K562 (cell line): ENCODE measurements around the gene ZC3HAV1L. TPM values are rescaled to one million over a fixed set of nuclear protein-coding genes. Genes with fewer than 3 reads are reported as not detected.

Experiments used
- ATAC-seq: fragments of 200-7000 bp; cut with Tn5 transposase; 3 replicates; pipeline ENCODE4 v1.9.1; 2020; ENCODE audit warnings: moderate library complexity
- BruUV-seq: library from RNA; stranded (reverse); fragments of 400-500 nt; replicated peaks from 2 replicates; lab custom pipeline; 2021; lab: Mats Ljungman, UMichigan
- CTCF ChIA-PET: fragments of 300-600 bp; formaldehyde crosslinking; extraction: SDS; loops from one replicate; lab custom pipeline; 2021; ENCODE audit warnings: low intra/inter-chr PET ratio; lab: Yijun Ruan, JAX
- POLR2A ChIA-PET: fragments of 300-600, 350-650 bp; sonication (Branson Sonifier 250); formaldehyde crosslinking; extraction: SDS; loops from one replicate; lab custom pipeline; 2021; ENCODE audit warnings: antibody characterized with exemption, inconsistent platforms; lab: Yijun Ruan, JAX
- DNase-seq, 4 experiments: peaks; one replicate each; pipeline versions ENCODE4 v3.0.0 to v3.0.0-alpha.2; 2011 to 2018; ENCODE audit warnings: low spot score in 3 of 4, mixed read lengths in 3 of 4; ENCODE audit errors: extremely low read depth in 1 of 4
- FAIRE-seq: peaks from 2 replicates; lab custom pipeline; 2011; peaks lifted over from hg19 to GRCh38; lab: Jason Lieb, UNC
- H2AFZ ChIP-seq: 2 replicates; pipeline ENCODE4 v1.6.0; 2011; ENCODE audit warnings: low read depth, low read length, control low read depth, inconsistent platforms
- H3K27ac ChIP-seq: fragments of 200-600 bp; 3 replicates; pipeline ENCODE4 v1.8.0; 2011; ENCODE audit warnings: low read depth, mild to moderate bottlenecking, control low read depth, inconsistent platforms, low read length, moderate library complexity, mixed read lengths; ENCODE audit errors: extremely low read depth
- H3K27me3 ChIP-seq, 2 experiments: fragments of 300-600 bp in 1 of 2; 2 replicates in 1 of 2; 3 replicates in 1 of 2; pipeline versions ENCODE4 v1.6.0 to v1.8.0; 2011; ENCODE audit warnings: inconsistent platforms in 2 of 2, low read length in 2 of 2, mild to moderate bottlenecking in 1 of 2, mixed read lengths in 1 of 2, moderate library complexity in 1 of 2; ENCODE audit not compliant: control insufficient read depth in 2 of 2, insufficient read depth in 2 of 2
- H3K36me3 ChIP-seq: fragments of 300-600 bp; 3 replicates; pipeline ENCODE4 v1.8.0; 2011; ENCODE audit warnings: mild to moderate bottlenecking, low read length, inconsistent platforms; ENCODE audit not compliant: control insufficient read depth, insufficient read depth
- H3K4me1 ChIP-seq, 2 experiments: fragments of 200-600 bp in 1 of 2; replicated peaks in 1 of 2; 2 replicates in 1 of 2; 3 replicates in 1 of 2; pipeline versions ENCODE4 v1.5.1 to v1.8.0; 2011; ENCODE audit warnings: inconsistent platforms in 2 of 2, low read length in 2 of 2, mild to moderate bottlenecking in 1 of 2, mixed read lengths in 1 of 2, moderate library complexity in 1 of 2; ENCODE audit not compliant: control insufficient read depth in 2 of 2, insufficient read depth in 2 of 2
- H3K4me2 ChIP-seq: 2 replicates; pipeline ENCODE4 v1.6.1; 2011; ENCODE audit warnings: low read length, control low read depth, inconsistent platforms, mixed read lengths; ENCODE audit not compliant: insufficient read depth
- H3K4me3 ChIP-seq: fragments of 200-600 bp; sonication (generic), shearing (Covaris generic); 2 replicates; pipeline ENCODE4 v1.5.1; 2016; ENCODE audit warnings: control low read depth, inconsistent platforms
- H3K79me2 ChIP-seq: fragments of 200-600 bp; 3 replicates; pipeline ENCODE4 v1.8.0; 2011; ENCODE audit warnings: low read length, inconsistent platforms; ENCODE audit not compliant: control insufficient read depth, insufficient read depth
- H3K9ac ChIP-seq, 2 experiments: 2 replicates each; pipeline versions ENCODE4 v1.6.0 to v1.6.1; 2011; ENCODE audit warnings: low read depth in 2 of 2, low read length in 2 of 2, control low read depth in 1 of 2, inconsistent platforms in 1 of 2, mild to moderate bottlenecking in 1 of 2, mixed read lengths in 1 of 2; ENCODE audit not compliant: insufficient read depth in 1 of 2
- H3K9me1 ChIP-seq: one replicate; pipeline ENCODE4 v1.6.0; 2011; ENCODE audit warnings: inconsistent platforms, mild to moderate bottlenecking, low read length, moderate library complexity; ENCODE audit not compliant: control insufficient read depth, insufficient read depth
- H3K9me3 ChIP-seq: replicated peaks from 2 replicates; pipeline ENCODE4 v1.5.1; 2011; ENCODE audit warnings: low read depth, low read length, inconsistent platforms; ENCODE audit not compliant: control insufficient read depth, insufficient read depth
- H4K20me1 ChIP-seq: replicated peaks from 2 replicates; pipeline ENCODE4 v1.6.1; 2011; ENCODE audit warnings: low read length, inconsistent platforms, mixed read lengths; ENCODE audit not compliant: control insufficient read depth, insufficient read depth
- ATF3 ChIP-seq, 2 experiments: fragments of 450-650 bp in 1 of 2; sonication (generic) in 1 of 2; formaldehyde crosslinking in 1 of 2; IDR thresholded peaks in 1 of 2; conservative IDR thresholded peaks in 1 of 2; 2 replicates each; pipeline versions ENCODE4 v1.6.1 to v1.8.1; 2016 to 2023; ENCODE audit warnings: mild to moderate bottlenecking in 2 of 2, moderate library complexity in 2 of 2, inconsistent platforms in 1 of 2, missing genetic modification reagents in 1 of 2
- FOSL1 ChIP-seq: fragments of 200-800 bp; sonication (Bioruptor generic); conservative IDR thresholded peaks from 2 replicates; pipeline ENCODE4 v1.6.1; 2016; ENCODE audit warnings: missing genetic modification characterization, missing compliant biosample characterization
- ZBTB2 ChIP-seq: fragments of 450-650 bp; IDR thresholded peaks from 2 replicates; pipeline ENCODE4 v1.6.1; 2016; ENCODE audit warnings: antibody characterized with exemption
- ZNF583 ChIP-seq: fragments of 250-450 bp; sonication (Bioruptor Pico); IDR thresholded peaks from 2 replicates; pipeline ENCODE4 v1.4.0; 2020
- WGBS: fragments of 100-300 bp; shearing (Covaris generic); methylation state at CpG from one replicate; pipeline ENCODE4 v1.1.6; 2016; ENCODE audit warnings: low coverage, mixed read lengths; ENCODE audit not compliant: insufficient coverage; ENCODE audit errors: missing lambda C conversion rate; 5-methylcytosine and 5-hydroxymethylcytosine counted together
- in situ Hi-C: fragments of 300-500 bp; cut with MboI; formaldehyde crosslinking; loops from 4 replicates; pipeline ENCODE4 v1.15.0; 2018; ENCODE audit warnings: inconsistent platforms, mixed read lengths
- intact Hi-C: fragments of 100-400 bp; cut with micrococcal nuclease; formaldehyde crosslinking; loops from 2 replicates; pipeline ENCODE4 v1.14.2; 2022
- polyA plus RNA-seq, 8 experiments: library from polyadenylated mRNA; depleted of rRNA in 4 of 8; stranded (reverse) in 5 of 8; unstranded in 3 of 8; fragments of >200 nt; fragmentation: Nextera tagmentation in 2 of 8; fragmentation: Illumina TruSeq in 1 of 8; extraction: Ambion mirVana in 2 of 8; extraction: Trizol in 1 of 8; gene quantifications; 2 replicates each; pipeline versions ENCODE4 v1.2.1 to v1.2.3, GENCODE V29; 2011 to 2014; ENCODE audit warnings: inconsistent platforms in 1 of 8, missing spikeins in 1 of 8
- total RNA-seq, 7 experiments: library from RNA; depleted of rRNA in 6 of 7; stranded (reverse); fragments of >200 nt in 6 of 7; fragmentation: Illumina TruSeq in 2 of 7; extraction: Trizol in 2 of 7; gene quantifications; 2 replicates each; pipeline versions ENCODE4 v1.2.1 to v1.2.3, GENCODE V29; 2011 to 2021; ENCODE audit warnings: low replicate concordance in 1 of 7

Gene ZC3HAV1L
- total and polyA plus RNA-seq, 9 of the 15 experiments (the other 6 are each of a cell fraction or from before 2014, with no cell fraction given), result not detected

- H3K79me2 ChIP-seq, result no peaks in the 10 kb centered on the region
- no TSS peak for BruUV-seq
- intact Hi-C loops, result no loop called here
- no peak overlapping the region for H3K9ac ChIP-seq
- H2AFZ ChIP-seq, result no peak overlapping the region
- peaks cover 5 to 19% of the 10 kb centered on the region in 2 experiments; a peak in 4 of 5 replicates for H3K4me1 ChIP-seq
- no peaks in the 10 kb centered on the region for H3K9me3 ChIP-seq
- H3K27me3 ChIP-seq, result peaks cover 0 to 3% of the 10 kb centered on the region in 2 experiments; a peak in 1 of 5 replicates
- no peaks in the 10 kb centered on the region for H4K20me1 ChIP-seq
- in situ Hi-C loops, result no loop called here
- TF ChIP-seq ATF3 (IDR thresholded peaks at IDR 0.05) (peak; percentile 64), ATF3 (CRISPR knock-in tag; conservative IDR thresholded peaks at IDR 0.05) (no peak), FOSL1 (tag) (peak; percentile 46), ZBTB2 (no peak), ZNF583 (no peak)
- POLR2A ChIA-PET, result interaction anchor here (0.5 kb wide), 1 partner anchor 9 kb away, joined by 3 read pairs; no protein-coding TSS in a partner anchor
- H3K4me3 ChIP-seq, result no peak overlapping the region
- H3K27ac ChIP-seq, result no peak overlapping the region
- H3K9me1 ChIP-seq, result no peaks in the 10 kb centered on the region
- FAIRE-seq (no peak), ATAC-seq (no peak), DNase-seq (no peak)
- no peaks in the 10 kb centered on the region for H3K36me3 ChIP-seq
- H3K4me2 ChIP-seq, result no peak overlapping the region
- 6% methylated on average over 5 of the region's 5 CpGs for WGBS
- CTCF ChIA-PET, result no interaction called here
These were observed 1.5 kb downstream of the ZC3HAV1L start for GRCh38 chr7:139034336-139034735.
